Activated B cell treated with CpG ODN at 0.5 μM for 24 hours (primary cell): ENCODE data around the gene TP73. TPM values are rescaled to one million over a fixed set of nuclear protein-coding genes. Genes with fewer than 3 reads are reported as not detected.

Experiments
- ATAC-seq: fragments of 200-7000 bp; cut with Tn5 transposase; one replicate; pipeline ENCODE4 v1.10.0; 2021; ENCODE audit warnings: low read depth, mild to moderate bottlenecking, moderate library complexity
- CTCF ChIA-PET: fragments of 350-600 bp; sonication (Branson Sonifier 250); formaldehyde crosslinking; loops from one replicate; lab custom pipeline; 2021; ENCODE audit warnings: antibody characterized with exemption; lab: Charles Lee
- POLR2A ChIA-PET: fragments of 350-600 bp; sonication (Branson Sonifier 250); formaldehyde crosslinking; loops from one replicate; lab custom pipeline; 2021; ENCODE audit warnings: antibody characterized with exemption; lab: Charles Lee
- DNase-seq: peaks from one replicate; pipeline ENCODE4 v3.0.0; 2022
- H3K27ac Mint-ChIP-seq: one replicate; pipeline ENCODE4 v1.8.0; 2020; ENCODE audit warnings: mixed read lengths
- H3K27me3 Mint-ChIP-seq: one replicate; pipeline ENCODE4 v1.8.0; 2021; ENCODE audit warnings: mixed read lengths
- H3K36me3 Mint-ChIP-seq: one replicate; pipeline ENCODE4 v1.8.0; 2021; ENCODE audit warnings: low read depth, mixed read lengths
- H3K4me1 Mint-ChIP-seq: one replicate; pipeline ENCODE4 v1.8.0; 2021; ENCODE audit warnings: mixed read lengths
- H3K4me3 Mint-ChIP-seq: one replicate; pipeline ENCODE4 v1.8.0; 2020; ENCODE audit warnings: mild to moderate bottlenecking, mixed read lengths
- H3K9me3 Mint-ChIP-seq: one replicate; pipeline ENCODE4 v1.8.0; 2020; ENCODE audit warnings: mixed read lengths
- intact Hi-C: fragments of 100-400 bp; cut with micrococcal nuclease; formaldehyde crosslinking; loops from one replicate; pipeline ENCODE4 v1.15.1; 2024
- total RNA-seq: library from RNA; stranded (reverse); gene quantifications from 2 replicates; pipeline ENCODE4 v1.2.3, GENCODE V29; 2022
- TF ChIP-seq, protein P1 (sequence below): fragments of 200-600 bp; IDR thresholded peaks from one replicate; pipeline ENCODE4 v1.8.0; 2022; ENCODE audit warnings: antibody characterized with exemption, mild to moderate bottlenecking

Gene TP73
- total RNA-seq, 1 donor from 2014 or later: 2.6 TPM

DNA sequence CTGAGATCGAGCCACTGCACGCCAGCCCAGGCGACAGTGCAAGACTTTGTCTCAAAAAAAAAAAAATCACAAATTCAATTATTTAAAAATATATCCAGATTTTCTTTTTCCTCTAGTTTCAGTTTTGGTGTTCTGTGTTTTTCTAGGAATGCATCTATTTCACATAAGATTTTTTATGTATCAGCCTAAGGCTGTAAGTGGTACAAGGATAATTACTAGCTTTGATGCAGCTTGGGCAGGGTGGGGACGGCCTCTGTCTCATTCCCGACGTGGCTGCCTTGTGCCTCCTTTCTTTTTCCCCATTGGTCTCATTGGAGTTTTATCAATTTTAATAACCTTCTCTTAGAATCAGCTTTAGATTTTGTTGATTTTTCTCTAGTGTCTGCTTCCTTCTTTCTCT is 106.8 kb downstream of the TP73 start:
- TF ChIP-seq, protein P1, sequence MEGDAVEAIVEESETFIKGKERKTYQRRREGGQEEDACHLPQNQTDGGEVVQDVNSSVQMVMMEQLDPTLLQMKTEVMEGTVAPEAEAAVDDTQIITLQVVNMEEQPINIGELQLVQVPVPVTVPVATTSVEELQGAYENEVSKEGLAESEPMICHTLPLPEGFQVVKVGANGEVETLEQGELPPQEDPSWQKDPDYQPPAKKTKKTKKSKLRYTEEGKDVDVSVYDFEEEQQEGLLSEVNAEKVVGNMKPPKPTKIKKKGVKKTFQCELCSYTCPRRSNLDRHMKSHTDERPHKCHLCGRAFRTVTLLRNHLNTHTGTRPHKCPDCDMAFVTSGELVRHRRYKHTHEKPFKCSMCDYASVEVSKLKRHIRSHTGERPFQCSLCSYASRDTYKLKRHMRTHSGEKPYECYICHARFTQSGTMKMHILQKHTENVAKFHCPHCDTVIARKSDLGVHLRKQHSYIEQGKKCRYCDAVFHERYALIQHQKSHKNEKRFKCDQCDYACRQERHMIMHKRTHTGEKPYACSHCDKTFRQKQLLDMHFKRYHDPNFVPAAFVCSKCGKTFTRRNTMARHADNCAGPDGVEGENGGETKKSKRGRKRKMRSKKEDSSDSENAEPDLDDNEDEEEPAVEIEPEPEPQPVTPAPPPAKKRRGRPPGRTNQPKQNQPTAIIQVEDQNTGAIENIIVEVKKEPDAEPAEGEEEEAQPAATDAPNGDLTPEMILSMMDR: no peak
- ChIA-PET CTCF (no interaction called here), POLR2A (no interaction called here)
- H3K4me3 Mint-ChIP-seq: no peak overlapping the region
- no peak overlapping the region for H3K27ac Mint-ChIP-seq
- no peaks in the 10 kb centered on the region for H3K36me3 Mint-ChIP-seq
- no peaks in the 10 kb centered on the region for H3K4me1 Mint-ChIP-seq
- H3K9me3 Mint-ChIP-seq: no peaks in the 10 kb centered on the region
- ATAC-seq (no peak), DNase-seq (no peak)
- peaks cover 32% of the 10 kb centered on the region for H3K27me3 Mint-ChIP-seq
- intact Hi-C loops: no loop called here

DNA sequence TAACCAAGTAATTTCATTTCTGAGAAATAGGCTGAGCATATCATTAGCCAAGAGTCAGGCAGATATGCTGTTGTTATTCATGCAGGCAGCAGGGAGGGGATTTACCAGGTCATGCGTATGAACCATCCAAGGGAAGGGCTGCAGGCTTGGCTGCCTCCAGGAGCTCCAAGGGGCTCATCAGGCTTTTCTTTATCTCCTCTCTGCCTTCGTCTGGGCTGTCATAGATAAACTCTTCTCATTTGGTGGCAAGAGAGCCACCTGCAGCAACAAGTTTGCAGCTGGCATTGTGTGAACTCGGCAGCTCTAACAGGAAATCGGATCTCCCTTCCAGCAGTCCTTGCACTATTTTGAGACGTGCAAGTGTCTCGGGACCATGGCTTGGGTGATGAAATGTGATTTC is 107.5 kb downstream of the TP73 start:
- H3K27me3 Mint-ChIP-seq: peaks cover 32% of the 10 kb centered on the region

DNA sequence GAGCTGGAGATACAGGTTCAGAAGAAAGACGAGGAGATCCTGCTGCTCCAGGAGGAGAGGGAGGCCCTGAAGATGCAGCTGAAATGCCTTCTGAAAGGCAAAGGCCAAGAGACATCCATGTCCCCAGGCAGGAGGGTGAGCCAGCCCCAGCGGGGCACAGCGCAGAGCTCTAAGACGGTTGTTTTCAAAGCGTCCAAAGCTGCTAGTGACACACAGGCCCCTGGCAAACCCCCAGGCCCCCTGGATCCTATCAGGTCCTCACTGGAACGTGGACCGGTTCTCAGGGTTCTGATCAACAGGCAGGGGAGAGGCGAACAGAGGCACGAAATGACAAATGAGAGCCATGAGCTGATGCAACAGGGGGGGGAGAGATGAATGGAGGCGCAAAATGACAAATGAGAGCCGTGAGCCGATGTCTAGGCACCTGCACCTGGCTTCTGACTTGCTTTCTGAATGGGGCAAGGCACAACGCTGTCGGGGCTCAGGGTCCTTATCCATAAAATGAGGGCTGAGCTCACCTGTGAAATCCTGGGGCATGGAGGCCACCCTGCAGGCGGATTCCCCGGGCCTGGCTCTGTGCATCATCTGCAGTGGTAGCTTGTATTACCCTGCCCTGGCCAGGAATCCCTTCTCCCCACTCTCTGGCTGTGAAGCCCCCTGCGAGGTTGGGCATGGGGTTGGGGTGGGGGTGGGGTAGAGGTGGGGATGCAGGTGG is 109.1 kb downstream of the TP73 start:
- Mint-ChIP-seq H3K9me3 (no peaks in the 10 kb centered on the region), H3K4me1 (no peaks in the 10 kb centered on the region), H3K27me3 (peaks cover 32% of the 10 kb centered on the region), H3K27ac (no peak overlapping the region), H3K36me3 (no peaks in the 10 kb centered on the region), H3K4me3 (no peak overlapping the region)
- POLR2A ChIA-PET: no interaction called here
- CTCF ChIA-PET: no interaction called here
- ATAC-seq: no peak
- no peak for DNase-seq
- TF ChIP-seq, protein P1: no peak
- intact Hi-C loops: no loop called here

More for the DNA sequence above, 107.5 kb downstream of the TP73 start:
- CTCF ChIA-PET: no interaction called here
- Mint-ChIP-seq H3K9me3 (no peaks in the 10 kb centered on the region), H3K36me3 (no peaks in the 10 kb centered on the region), H3K4me3 (no peak overlapping the region), H3K27ac (no peak overlapping the region), H3K4me1 (no peaks in the 10 kb centered on the region)
- DNase-seq: no peak
- no peak for ATAC-seq
- intact Hi-C loops: no loop called here
- POLR2A ChIA-PET: no interaction called here
- TF ChIP-seq, protein P1: no peak

DNA sequence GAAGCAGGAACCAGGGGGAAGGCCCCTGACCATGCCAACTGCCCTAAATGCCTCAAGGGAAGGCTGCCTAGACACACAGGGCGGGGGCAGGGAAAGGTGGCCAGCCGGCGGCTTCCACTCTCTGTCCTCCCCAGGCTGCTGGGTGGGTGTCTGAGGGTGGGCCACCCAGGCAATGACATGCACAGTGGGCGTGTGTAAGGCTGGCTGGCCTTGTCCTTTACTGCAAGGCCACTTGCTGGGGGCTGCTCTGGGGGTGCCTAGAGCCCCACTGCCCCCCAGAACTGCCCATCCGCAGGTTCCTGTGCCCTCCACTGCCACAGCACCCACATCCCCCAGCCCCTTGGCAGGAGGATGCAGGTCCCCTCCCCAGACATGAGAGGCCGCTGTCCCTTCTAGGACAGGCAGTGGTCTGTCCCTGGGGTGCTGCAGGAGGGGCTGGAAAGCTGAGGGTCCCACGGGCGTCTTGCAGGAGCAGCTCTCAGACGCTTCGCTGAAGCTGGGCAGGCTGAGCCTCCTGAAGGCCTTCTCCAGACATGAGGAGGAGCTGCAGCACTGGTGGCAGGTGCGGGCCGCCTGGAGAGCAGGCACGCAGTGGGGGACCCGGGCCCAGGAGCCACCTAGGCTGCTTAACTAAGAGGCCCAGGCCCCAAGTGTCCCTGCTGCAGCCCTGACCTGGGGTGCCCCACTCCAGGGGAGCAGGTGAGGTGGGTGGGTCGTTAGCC is 110.0 kb downstream of the TP73 start:
- POLR2A ChIA-PET: no interaction called here
- no peaks in the 10 kb centered on the region for H3K4me1 Mint-ChIP-seq
- ATAC-seq: no peak

DNA sequence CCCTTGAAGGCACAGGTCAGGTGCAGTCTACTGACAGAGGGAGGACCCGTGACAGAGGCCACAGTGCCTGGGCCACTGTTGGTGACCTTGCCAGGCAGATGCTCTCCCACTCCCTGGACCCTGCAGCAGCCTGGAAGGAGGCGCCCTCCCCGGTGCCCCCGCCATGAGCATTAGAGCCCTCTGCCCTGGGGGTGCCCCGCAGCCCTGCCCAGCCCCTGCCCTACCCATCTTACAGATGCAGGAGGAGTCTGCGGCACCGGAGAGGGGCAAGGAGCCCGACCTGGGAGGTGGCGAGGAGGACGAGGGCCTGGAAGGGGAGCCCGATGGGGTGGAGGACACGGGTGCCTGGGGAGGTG is 110.5 kb downstream of the TP73 start:
- DNase-seq (no peak), ATAC-seq (no peak)
- CTCF ChIA-PET: no interaction called here
- POLR2A ChIA-PET: no interaction called here
- Mint-ChIP-seq H3K4me3 (no peak overlapping the region), H3K27me3 (peaks cover 34% of the 10 kb centered on the region), H3K27ac (no peak overlapping the region), H3K9me3 (no peaks in the 10 kb centered on the region), H3K4me1 (no peaks in the 10 kb centered on the region), H3K36me3 (no peaks in the 10 kb centered on the region)
- TF ChIP-seq, protein P1: no peak
- intact Hi-C loops: no loop called here

More for the DNA sequence above, 110.0 kb downstream of the TP73 start:
- Mint-ChIP-seq H3K4me3 (no peak overlapping the region), H3K27ac (no peak overlapping the region), H3K9me3 (no peaks in the 10 kb centered on the region), H3K27me3 (peaks cover 30% of the 10 kb centered on the region), H3K36me3 (no peaks in the 10 kb centered on the region)
- CTCF ChIA-PET: no interaction called here
- no peak for DNase-seq
- intact Hi-C loops: no loop called here
- TF ChIP-seq, protein P1: no peak
